Measurements from ENCODE around the gene TSPAN18.
A peak's percentile ranks its signal among the peaks of the same experiment; 100 is the strongest.

TSPAN18 gene

GRCh38 chr11:44931466-44931865 is 204.7 kb downstream of the TSPAN18 start:
- no peak for DNase-seq

GRCh38 chr11:44934110-44934509 is 207.3 kb downstream of the TSPAN18 start:
- DNase-seq, result no peak

GRCh38 chr11:44934735-44935250 is 208.0 kb downstream of the TSPAN18 start:
- no peak for DNase-seq

- DNase-seq, result peak; percentile 80 to 84
Observed at GRCh38 chr11:44936525-44936924, 209.8 kb downstream of the TSPAN18 start.

- no peak for DNase-seq
Observed at GRCh38 chr11:44936951-44937543, 210.3 kb downstream of the TSPAN18 start.

GRCh38 chr11:44938066-44938691 is 211.4 kb downstream of the TSPAN18 start:
- no peak for DNase-seq

- DNase-seq, result peak; percentile 48 to 70
Observed at GRCh38 chr11:44939673-44940395, 213.1 kb downstream of the TSPAN18 start.

GRCh38 chr11:44940404-44940803 is 213.6 kb downstream of the TSPAN18 start:
- no peak for DNase-seq

- DNase-seq, result no peak
Observed at GRCh38 chr11:44940835-44941234, 214.1 kb downstream of the TSPAN18 start.

- no peak for DNase-seq
Observed at GRCh38 chr11:44941259-44942021, 214.7 kb downstream of the TSPAN18 start.

GRCh38 chr11:44942029-44942955 is 215.5 kb downstream of the TSPAN18 start:
- no peak for DNase-seq

- peak; percentile 59 for DNase-seq
Observed at GRCh38 chr11:44943118-44943517, 216.4 kb downstream of the TSPAN18 start.

- DNase-seq, result no peak
Observed at GRCh38 chr11:44943696-44944095, 216.9 kb downstream of the TSPAN18 start.

- DNase-seq, result no peak
Observed at GRCh38 chr11:44944181-44944852, 217.6 kb downstream of the TSPAN18 start.

GRCh38 chr11:44944853-44945235 is 218.1 kb downstream of the TSPAN18 start:
- no peak for DNase-seq

- DNase-seq, result no peak
Observed at GRCh38 chr11:44945666-44946065, 218.9 kb downstream of the TSPAN18 start.

GRCh38 chr11:44946263-44946662 is 219.5 kb downstream of the TSPAN18 start:
- no peak for DNase-seq

- DNase-seq, result no peak
Observed at GRCh38 chr11:44947114-44947513, 220.4 kb downstream of the TSPAN18 start.

GRCh38 chr11:44948155-44948554 is 221.4 kb downstream of the TSPAN18 start:
- no peak for DNase-seq

- DNase-seq, result peak in 1 of 2 experiments; percentile 26
Observed at GRCh38 chr11:44949160-44950030, 222.6 kb downstream of the TSPAN18 start.
